Choroid plexus epithelial cell (primary cell): Measurements from ENCODE around the gene CHCHD1.
A peak's percentile ranks its signal among the peaks of the same experiment; 100 is the strongest.
"Not testable (repeated sequence)": the region's sequence is repeated elsewhere in the genome, so short reads cannot be mapped to it uniquely, and the experiment has no call there.

Experiments used
- DNase-seq: peaks from one replicate; pipeline ENCODE4 v3.0.0-alpha.2; 2010; ENCODE audit warnings: low read depth
- H3K4me3 ChIP-seq: 2 replicates; pipeline ENCODE4 v1.5.1; 2011; ENCODE audit warnings: low read depth, mild to moderate bottlenecking, control low read depth, low read length, moderate library complexity
- TF ChIP-seq, protein P1 (sequence below): conservative IDR thresholded peaks from 2 replicates; pipeline ENCODE4 v1.5.1; 2011; ENCODE audit warnings: low read depth, mild to moderate bottlenecking, control low read depth, inconsistent platforms, low read length, moderate library complexity

CHCHD1 gene

DNA sequence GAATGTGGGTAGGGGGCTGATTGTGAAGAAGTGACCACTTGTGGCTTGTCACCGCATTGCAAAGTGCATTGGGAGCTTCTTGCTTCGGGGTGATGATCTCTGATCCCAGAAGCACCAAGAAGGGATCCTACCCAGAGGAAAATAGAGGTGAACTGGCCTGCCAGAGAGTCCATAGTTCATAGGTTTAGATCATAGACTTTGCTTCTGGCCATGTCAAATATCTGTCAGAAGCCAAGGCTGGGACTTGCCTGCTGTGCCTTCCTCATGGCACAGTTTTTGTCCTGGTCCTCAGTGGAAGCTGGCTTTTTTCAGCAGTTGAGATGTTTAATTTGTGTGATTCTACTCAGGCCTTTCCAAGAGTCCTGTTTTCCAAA, 4.7 kb downstream of the CHCHD1 start:
- peak overlapping the region; percentile 94 for H3K4me3 ChIP-seq
- DNase-seq = no peak
- TF ChIP-seq, protein P1, sequence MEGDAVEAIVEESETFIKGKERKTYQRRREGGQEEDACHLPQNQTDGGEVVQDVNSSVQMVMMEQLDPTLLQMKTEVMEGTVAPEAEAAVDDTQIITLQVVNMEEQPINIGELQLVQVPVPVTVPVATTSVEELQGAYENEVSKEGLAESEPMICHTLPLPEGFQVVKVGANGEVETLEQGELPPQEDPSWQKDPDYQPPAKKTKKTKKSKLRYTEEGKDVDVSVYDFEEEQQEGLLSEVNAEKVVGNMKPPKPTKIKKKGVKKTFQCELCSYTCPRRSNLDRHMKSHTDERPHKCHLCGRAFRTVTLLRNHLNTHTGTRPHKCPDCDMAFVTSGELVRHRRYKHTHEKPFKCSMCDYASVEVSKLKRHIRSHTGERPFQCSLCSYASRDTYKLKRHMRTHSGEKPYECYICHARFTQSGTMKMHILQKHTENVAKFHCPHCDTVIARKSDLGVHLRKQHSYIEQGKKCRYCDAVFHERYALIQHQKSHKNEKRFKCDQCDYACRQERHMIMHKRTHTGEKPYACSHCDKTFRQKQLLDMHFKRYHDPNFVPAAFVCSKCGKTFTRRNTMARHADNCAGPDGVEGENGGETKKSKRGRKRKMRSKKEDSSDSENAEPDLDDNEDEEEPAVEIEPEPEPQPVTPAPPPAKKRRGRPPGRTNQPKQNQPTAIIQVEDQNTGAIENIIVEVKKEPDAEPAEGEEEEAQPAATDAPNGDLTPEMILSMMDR = no peak

DNA sequence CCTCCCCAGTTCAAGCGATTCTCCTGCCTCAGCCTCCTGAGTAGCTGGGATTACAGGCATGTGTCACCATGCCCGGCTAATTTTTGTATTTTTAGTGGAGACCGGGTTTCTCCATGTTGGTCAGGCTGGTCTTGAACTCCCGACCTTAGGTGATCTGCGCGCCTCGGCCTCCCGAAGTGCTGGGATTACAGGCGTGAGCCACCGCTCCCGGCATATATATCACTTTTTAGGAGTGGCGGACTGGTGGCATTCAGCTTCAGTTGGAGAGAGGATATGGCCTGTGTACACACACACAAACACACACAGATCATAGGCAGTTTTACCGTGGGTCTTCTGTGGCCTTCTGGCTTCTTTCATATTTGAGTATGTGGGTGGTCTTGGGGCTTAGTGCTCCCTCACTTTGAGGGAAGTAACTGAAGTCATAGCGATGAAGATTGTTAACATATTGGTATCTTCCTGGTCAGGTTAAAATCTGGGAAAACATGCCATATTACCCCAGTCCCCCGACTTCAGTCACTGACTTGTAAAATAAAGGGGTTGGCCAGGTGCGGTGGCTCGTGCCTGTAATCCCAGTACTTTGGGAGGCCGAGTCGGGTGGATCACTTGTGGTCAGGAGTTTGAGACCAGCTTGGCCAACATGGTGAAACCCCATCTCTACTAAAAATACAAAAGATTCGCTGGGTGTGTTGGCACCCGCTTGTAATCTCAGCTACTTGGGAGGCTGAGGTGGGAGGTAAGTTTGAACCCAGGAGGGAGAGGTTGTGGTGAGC, 5.4 kb downstream of the CHCHD1 start:
- DNase-seq = not testable (repeated sequence)
- H3K4me3 ChIP-seq = peak overlapping the region; percentile 24

DNA sequence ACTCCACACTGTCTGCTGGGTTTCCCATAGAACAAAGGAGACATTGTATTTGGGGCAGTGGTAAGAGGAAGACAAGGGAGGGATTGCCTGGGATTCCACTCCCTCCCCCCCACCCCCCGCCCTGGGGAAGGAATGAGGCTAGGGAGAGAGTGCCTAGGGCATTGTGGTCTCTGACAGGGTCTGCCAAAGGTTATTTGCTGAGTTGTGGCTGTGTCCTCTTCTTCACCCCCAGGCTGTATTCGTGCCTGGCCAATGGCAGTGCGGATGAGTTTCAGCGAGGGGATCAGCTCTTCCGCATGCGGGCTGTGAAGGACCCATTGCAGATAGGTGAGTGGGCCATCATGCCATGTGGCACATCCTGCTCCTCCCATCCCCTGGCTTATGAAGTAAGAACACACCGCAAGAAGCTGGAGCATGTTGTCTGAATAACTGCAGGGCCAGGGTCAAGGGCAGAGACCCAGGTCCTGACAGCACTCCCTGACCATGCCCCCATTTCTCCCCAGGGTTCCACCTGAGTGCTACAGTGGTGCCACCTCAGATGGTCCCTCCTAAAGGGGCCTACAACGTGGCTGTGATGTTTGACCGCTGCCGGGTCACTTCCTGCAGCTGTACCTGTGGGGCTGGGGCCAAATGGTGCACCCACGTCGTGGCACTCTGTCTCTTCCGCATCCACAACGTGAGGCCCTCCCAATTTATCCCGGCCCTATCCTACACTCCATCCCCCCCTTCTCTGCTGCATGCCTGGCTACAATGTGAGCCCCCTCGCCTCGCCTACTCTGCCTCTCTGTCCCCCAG, 7.2 kb downstream of the CHCHD1 start:
- H3K4me3 ChIP-seq = no peak overlapping the region
- DNase-seq = no peak
- TF ChIP-seq, protein P1 = no peak

DNA sequence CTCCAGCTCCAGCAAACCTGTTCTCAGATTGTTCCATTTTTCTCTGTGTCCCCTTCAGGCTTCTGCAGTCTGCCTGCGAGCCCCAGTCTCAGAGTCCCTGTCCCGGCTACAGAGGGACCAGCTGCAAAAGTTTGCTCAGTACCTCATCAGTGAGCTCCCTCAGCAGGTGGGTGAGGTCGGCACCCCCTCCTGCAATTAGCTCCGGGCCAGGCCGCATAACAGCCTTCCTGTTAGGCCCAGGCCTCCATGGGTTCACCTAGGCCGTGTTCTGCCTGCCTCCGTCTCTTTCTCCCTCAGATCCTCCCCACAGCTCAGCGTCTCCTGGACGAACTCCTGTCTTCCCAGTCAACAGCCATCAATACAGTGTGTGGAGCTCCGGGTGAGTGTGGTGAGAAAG, 7.8 kb downstream of the CHCHD1 start:
- TF ChIP-seq, protein P1 = no peak
- DNase-seq = no peak
- H3K4me3 ChIP-seq = no peak overlapping the region

DNA sequence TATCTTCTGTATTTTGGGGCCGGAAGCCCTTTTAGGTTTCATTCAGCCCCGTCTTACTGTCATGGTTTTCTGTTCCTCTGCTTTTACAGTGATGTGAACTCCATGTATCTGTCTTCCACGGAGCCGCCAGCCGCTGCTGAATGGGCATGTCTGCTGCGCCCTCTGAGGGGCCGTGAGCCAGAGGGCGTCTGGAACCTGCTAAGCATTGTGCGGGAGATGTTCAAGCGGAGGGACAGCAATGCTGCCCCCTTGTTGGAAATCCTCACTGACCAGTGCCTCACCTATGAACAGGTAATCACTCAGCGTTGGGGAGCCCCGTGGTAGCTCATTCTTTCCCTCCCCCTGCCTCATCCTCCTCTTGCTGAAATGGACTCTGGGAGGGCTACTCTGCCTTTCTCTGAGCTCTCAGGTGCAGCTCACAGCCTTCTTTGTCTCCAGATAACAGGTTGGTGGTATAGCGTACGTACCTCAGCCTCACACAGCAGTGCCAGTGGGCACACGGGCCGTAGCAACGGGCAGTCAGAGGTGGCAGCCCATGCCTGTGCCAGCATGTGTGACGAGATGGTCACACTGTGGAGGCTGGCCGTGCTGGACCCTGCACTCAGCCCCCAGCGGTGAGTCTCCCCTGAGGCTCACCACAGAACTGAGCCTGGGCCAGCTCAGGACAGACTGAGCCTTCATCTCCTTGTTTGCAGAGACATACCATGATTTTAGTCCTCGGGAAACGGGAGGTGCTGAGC, 9.2 kb downstream of the CHCHD1 start:
- H3K4me3 ChIP-seq = no peak overlapping the region
- DNase-seq = no peak
- TF ChIP-seq, protein P1 = no peak

DNA sequence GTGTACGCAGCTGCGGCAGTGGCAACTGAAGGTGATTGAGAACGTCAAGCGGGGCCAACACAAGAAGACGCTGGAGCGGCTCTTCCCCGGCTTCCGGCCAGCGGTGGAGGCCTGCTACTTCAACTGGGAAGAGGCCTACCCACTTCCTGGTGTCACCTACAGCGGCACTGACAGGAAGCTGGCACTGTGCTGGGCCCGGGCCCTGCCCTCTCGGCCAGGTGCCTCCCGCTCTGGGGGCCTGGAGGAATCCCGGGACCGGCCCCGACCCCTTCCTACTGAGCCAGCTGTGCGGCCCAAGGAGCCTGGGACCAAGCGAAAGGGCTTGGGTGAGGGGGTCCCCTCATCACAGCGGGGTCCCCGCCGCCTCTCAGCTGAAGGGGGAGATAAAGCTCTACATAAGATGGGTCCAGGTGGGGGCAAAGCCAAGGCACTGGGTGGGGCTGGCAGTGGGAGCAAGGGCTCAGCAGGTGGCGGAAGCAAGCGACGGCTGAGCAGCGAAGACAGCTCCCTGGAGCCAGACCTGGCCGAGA, 10.1 kb downstream of the CHCHD1 start:
- H3K4me3 ChIP-seq = no peak overlapping the region
- TF ChIP-seq, protein P1 = no peak
- no peak for DNase-seq

DNA sequence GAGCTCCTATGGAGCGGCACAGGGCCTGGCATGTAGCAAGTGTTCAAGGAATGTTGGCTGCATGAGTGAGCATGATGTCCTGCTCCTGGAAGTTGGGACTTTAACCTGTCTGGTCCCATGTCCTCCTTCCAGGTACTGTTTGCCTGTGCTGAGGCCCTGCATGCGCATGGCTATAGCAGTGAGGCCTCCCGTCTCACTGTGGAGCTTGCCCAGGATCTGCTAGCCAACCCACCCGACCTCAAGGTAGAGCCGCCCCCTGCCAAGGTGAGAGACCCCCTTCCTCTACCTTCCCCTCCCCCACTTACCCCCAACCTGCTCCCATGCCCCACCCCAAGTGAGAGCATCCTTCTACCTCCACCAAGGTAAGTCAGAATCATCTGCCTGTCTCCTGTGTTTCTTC, 11.6 kb downstream of the CHCHD1 start:
- DNase-seq = no peak
- no peak overlapping the region for H3K4me3 ChIP-seq
- TF ChIP-seq, protein P1 = no peak

DNA sequence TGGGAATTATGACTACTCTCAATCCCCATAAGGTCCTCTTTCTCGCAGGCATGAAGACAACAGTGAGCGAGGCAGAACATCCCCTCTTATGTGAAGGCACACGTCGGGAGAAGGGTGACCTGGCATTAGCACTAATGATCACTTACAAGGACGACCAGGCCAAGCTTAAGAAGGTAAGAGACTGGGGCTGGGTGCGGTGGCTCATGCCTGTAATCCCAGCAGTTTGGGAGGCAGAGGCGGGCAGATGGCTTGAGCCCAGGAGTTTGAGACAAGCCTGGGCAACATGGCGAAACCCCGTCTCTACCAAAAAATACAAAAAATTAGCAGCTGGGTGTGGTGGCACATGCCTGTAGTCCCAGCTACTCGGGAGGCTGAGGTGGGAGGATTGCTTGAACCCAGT, 13.6 kb downstream of the CHCHD1 start:
- not testable (repeated sequence) for H3K4me3 ChIP-seq, DNase-seq

DNA sequence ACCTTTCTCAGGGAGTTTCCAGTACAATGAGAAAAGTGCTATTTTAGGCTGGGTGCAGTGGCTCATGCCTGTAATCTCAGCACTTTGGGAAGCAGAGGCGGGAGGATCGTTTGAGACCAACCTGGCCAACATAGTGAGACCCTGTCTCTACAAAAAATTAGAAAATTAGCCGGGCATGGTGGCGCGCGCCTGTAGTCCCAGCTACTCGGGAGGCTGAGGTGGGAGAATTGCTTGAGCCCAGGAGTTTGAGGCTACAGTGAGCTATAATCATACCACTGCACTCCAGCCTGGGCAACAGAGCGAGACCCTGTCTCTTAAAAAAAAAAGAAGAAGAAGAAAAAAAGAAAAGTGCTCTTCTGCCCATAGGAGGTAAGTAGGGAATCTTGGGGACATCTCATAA, 14.2 kb downstream of the CHCHD1 start:
- H3K4me3 ChIP-seq, DNase-seq: not testable (repeated sequence)
